WERI-Rb-1 (cell line): ENCODE measurements around the gene ERLIN1.
A peak's percentile ranks its signal among the peaks of the same experiment; 100 is the strongest.
"Not testable (repeated sequence)": the region's sequence is repeated elsewhere in the genome, so short reads cannot be mapped to it uniquely, and the experiment has no call there.

Experiments
- DNase-seq: peaks from one replicate; pipeline ENCODE4 v3.0.0-alpha.2; 2020
- H3K27ac ChIP-seq: fragments of 250-450 bp; sonication (Bioruptor Pico); 2 replicates; pipeline ENCODE4 v1.5.1; 2020; ENCODE audit warnings: mild to moderate bottlenecking, moderate library complexity
- H3K27me3 ChIP-seq: fragments of 250-450 bp; sonication (Bioruptor Pico); 2 replicates; pipeline ENCODE4 v1.5.1; 2021; ENCODE audit warnings: mild to moderate bottlenecking, low read depth, moderate library complexity; ENCODE audit not compliant: insufficient read depth, severe bottlenecking
- H3K36me3 ChIP-seq: fragments of 250-450 bp; sonication (Bioruptor Pico); 2 replicates; pipeline ENCODE4 v1.5.1; 2020; ENCODE audit warnings: mild to moderate bottlenecking, moderate library complexity
- H3K4me3 ChIP-seq: 2 replicates; pipeline ENCODE4 v1.5.1; 2011; ENCODE audit warnings: low read depth, mild to moderate bottlenecking, control low read depth, low read length
- H3K9me3 ChIP-seq: fragments of 250-450 bp; sonication (Bioruptor Pico); 2 replicates; pipeline ENCODE4 v1.5.1; 2021; ENCODE audit warnings: mild to moderate bottlenecking, moderate library complexity; ENCODE audit not compliant: severe bottlenecking
- CTCF ChIP-seq: IDR thresholded peaks from 2 replicates; pipeline ENCODE4 v1.5.1; 2011; ENCODE audit warnings: low read depth, mild to moderate bottlenecking, control low read depth, inconsistent platforms, low read length

The ERLIN1 gene

GRCh38 chr10:100130831-100131230 lies 55.0 kb downstream of the ERLIN1 start:
- TF ChIP-seq CTCF: no peak
- Histone ChIP-seq H3K27ac (no peak overlapping the region), H3K4me3 (no peak overlapping the region), H3K36me3 (no peaks in the 10 kb centered on the region), H3K27me3 (no peaks in the 10 kb centered on the region), H3K9me3 (peaks cover 8% of the 10 kb centered on the region)
- peak; percentile 25 for DNase-seq

- DNase-seq: no peak
- Histone ChIP-seq H3K36me3 (no peaks in the 10 kb centered on the region), H3K4me3 (no peak overlapping the region), H3K9me3 (peaks cover 5% of the 10 kb centered on the region), H3K27ac (no peak overlapping the region), H3K27me3 (no peaks in the 10 kb centered on the region)
- no peak for TF ChIP-seq CTCF
Measured at GRCh38 chr10:100129424-100129823, 56.4 kb downstream of the ERLIN1 start.

- Histone ChIP-seq H3K27me3 (no peaks in the 10 kb centered on the region), H3K27ac (no peak overlapping the region), H3K36me3 (no peaks in the 10 kb centered on the region), H3K4me3 (no peak overlapping the region), H3K9me3 (peaks cover under 1% of the 10 kb centered on the region)
- DNase-seq: no peak
- no peak for TF ChIP-seq CTCF
Measured at GRCh38 chr10:100128951-100129350, 56.9 kb downstream of the ERLIN1 start.

GRCh38 chr10:100125335-100125734 lies 60.5 kb downstream of the ERLIN1 start:
- not testable (repeated sequence) for H3K27ac ChIP-seq, H3K4me3 ChIP-seq, DNase-seq, H3K27me3 ChIP-seq, H3K36me3 ChIP-seq, H3K9me3 ChIP-seq

GRCh38 chr10:100124097-100124496 lies 61.7 kb downstream of the ERLIN1 start:
- H3K36me3 ChIP-seq: no peaks in the 10 kb centered on the region
- TF ChIP-seq CTCF: no peak
- H3K27me3 ChIP-seq: no peaks in the 10 kb centered on the region
- no peak for DNase-seq
- H3K9me3 ChIP-seq: no peaks in the 10 kb centered on the region
- no peak overlapping the region for H3K27ac ChIP-seq
- H3K4me3 ChIP-seq: no peak overlapping the region

- H3K9me3 ChIP-seq: no peaks in the 10 kb centered on the region
- no peak for DNase-seq
- H3K36me3 ChIP-seq: no peaks in the 10 kb centered on the region
- TF ChIP-seq CTCF: no peak
- H3K27ac ChIP-seq: no peak overlapping the region
- no peaks in the 10 kb centered on the region for H3K27me3 ChIP-seq
- H3K4me3 ChIP-seq: no peak overlapping the region
Measured at GRCh38 chr10:100122780-100123179, 63.0 kb downstream of the ERLIN1 start.
